GM12878 (cell line): ENCODE measurements around the gene ABCF3.

Source experiments
- JUND ChIP-seq: IDR thresholded peaks from 2 replicates; pipeline ENCODE4 v1.6.1; 2012; ENCODE audit warnings: low read depth, mild to moderate bottlenecking, low read length, improper control_type of control experiment, moderate library complexity
- ZNF274 ChIP-seq: IDR thresholded peaks from one replicate; pipeline ENCODE4 v1.8.0; 2011; ENCODE audit not compliant: insufficient read length, insufficient read depth

DNA sequence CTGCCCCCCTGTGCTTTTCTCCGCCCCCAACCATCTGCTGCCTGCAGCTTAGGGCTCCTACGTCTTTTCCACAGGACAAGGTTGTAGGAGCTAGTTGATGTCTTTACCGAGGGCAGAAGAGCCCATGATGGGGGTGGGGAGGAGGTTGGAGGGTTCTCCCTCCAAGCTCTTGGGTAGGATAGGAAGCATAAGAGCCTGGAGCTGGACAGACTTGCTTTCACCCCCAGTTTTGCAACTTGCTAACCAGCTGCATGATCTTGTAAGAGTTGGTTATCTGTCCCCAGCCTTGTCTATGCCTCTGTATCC is 856 bp downstream of the ABCF3 start:
- TF ChIP-seq JUND, result no peak
- no peak for TF ChIP-seq ZNF274
